ENCODE data around the gene CALN1.

GRCh38 chr7:72260406-72260805 is 151.7 kb downstream of the CALN1 start:
- TF ChIP-seq CTCF (optimal IDR thresholded peaks at IDR 0.05 in 1 of 3, IDR thresholded peaks at IDR 0.05 in 1 of 3, conservative IDR thresholded peaks at IDR 0.05 in 1 of 3; ENCODE audit: extremely low read depth in 1 of 3, insufficient read depth in 2 of 3, low read length in 3 of 3) (no peak), EZH2 (IDR thresholded peaks at IDR 0.05; ENCODE audit: low read length) (no peak)
